Smooth muscle cell (in vitro differentiated cells): Measurements from ENCODE around the gene SNX25. TPM values are rescaled to one million over a fixed set of nuclear protein-coding genes. Genes with fewer than 3 reads are reported as not detected.

Experiments
- DNase-seq: peaks from one replicate; lab custom pipeline; 2025; ENCODE audit not compliant: unreplicated experiment; lab: John Stamatoyannopoulos, UW
- H2AFZ ChIP-seq: fragments of 200-600 bp; sonication (generic); 2 replicates; pipeline ENCODE4 v1.6.0; 2016; ENCODE audit warnings: antibody characterized with exemption, low read depth, mild to moderate bottlenecking
- H3F3A ChIP-seq: fragments of 200-600 bp; sonication (generic); 2 replicates; pipeline ENCODE4 v1.6.0; 2017; ENCODE audit warnings: antibody characterized with exemption, low read depth
- H3K27ac ChIP-seq: fragments of 200-600 bp; sonication (generic); 2 replicates; pipeline ENCODE4 v1.5.1; 2016; ENCODE audit warnings: low read depth, mild to moderate bottlenecking
- H3K27me3 ChIP-seq: fragments of 200-600 bp; sonication (generic); 2 replicates; pipeline ENCODE4 v1.6.1; 2016; ENCODE audit warnings: low read depth, mild to moderate bottlenecking
- H3K36me3 ChIP-seq: fragments of 200-600 bp; sonication (generic); 2 replicates; pipeline ENCODE4 v1.5.1; 2016; ENCODE audit warnings: low read depth
- H3K4me1 ChIP-seq: fragments of 200-600 bp; sonication (generic); 2 replicates; pipeline ENCODE4 v1.5.1; 2016; ENCODE audit warnings: low read depth
- H3K4me2 ChIP-seq: fragments of 200-600 bp; sonication (generic); 2 replicates; pipeline ENCODE4 v1.6.0; 2016; ENCODE audit warnings: mild to moderate bottlenecking
- H3K4me3 ChIP-seq: fragments of 200-600 bp; sonication (generic); 2 replicates; pipeline ENCODE4 v1.5.1; 2016; ENCODE audit warnings: mild to moderate bottlenecking
- H3K79me2 ChIP-seq: fragments of 200-600 bp; sonication (generic); 2 replicates; pipeline ENCODE4 v1.6.0; 2016; ENCODE audit warnings: low read depth, mild to moderate bottlenecking
- H3K9ac ChIP-seq: fragments of 200-600 bp; sonication (generic); 2 replicates; pipeline ENCODE4 v1.6.0; 2016; ENCODE audit warnings: low read depth
- H3K9me3 ChIP-seq: fragments of 200-600 bp; sonication (generic); replicated peaks from 2 replicates; pipeline ENCODE4 v1.5.1; 2016; ENCODE audit warnings: low read depth
- H4K20me1 ChIP-seq: fragments of 200-600 bp; sonication (generic); 2 replicates; pipeline ENCODE4 v1.6.0; 2016; ENCODE audit warnings: low read depth
- CTCF ChIP-seq: fragments of 200-600 bp; sonication (generic); IDR thresholded peaks from 2 replicates; pipeline ENCODE4 v1.5.1; 2017; ENCODE audit warnings: borderline replicate concordance, mild to moderate bottlenecking, antibody characterized with exemption; ENCODE audit not compliant: insufficient read depth, poor library complexity, severe bottlenecking
- WGBS: methylation state at CpG from one replicate; pipeline ENCODE4 v1.1.7; 2016; ENCODE audit warnings: low lambda C conversion rate; 5-methylcytosine and 5-hydroxymethylcytosine counted together
- polyA plus RNA-seq: library from polyadenylated mRNA; unstranded; fragments of >200 nt; fragmentation: Nextera tagmentation; extraction: Ambion mirVana; gene quantifications from 2 replicates; pipeline ENCODE4 v1.2.1, GENCODE V29; 2016
- total RNA-seq: library from RNA; depleted of rRNA; stranded (reverse); fragments of >200 nt; gene quantifications from 2 replicates; pipeline ENCODE4 v1.2.3, GENCODE V29; 2014

Gene SNX25
- total and polyA plus RNA-seq, 2 experiments from 2014 or later, result 12.3 to 23.6 TPM

GRCh38 chr4:185351691-185352090 lies 142.3 kb downstream of the SNX25 start:
- Histone ChIP-seq H3K9me3 (no peaks in the 10 kb centered on the region), H3K79me2 (no peaks in the 10 kb centered on the region), H4K20me1 (no peaks in the 10 kb centered on the region), H3K4me2 (no peak overlapping the region), H3K27me3 (no peaks in the 10 kb centered on the region), H3K36me3 (no peaks in the 10 kb centered on the region), H2AFZ (no peak overlapping the region), H3K4me3 (no peak overlapping the region), H3K27ac (no peak overlapping the region), H3K9ac (no peak overlapping the region), H3F3A (no peaks in the 10 kb centered on the region), H3K4me1 (no peaks in the 10 kb centered on the region)
- no peak for DNase-seq
- TF ChIP-seq CTCF, result no peak
- WGBS, result 92% methylated on average over 13 of the region's 13 CpGs

GRCh38 chr4:185352202-185352601 lies 142.8 kb downstream of the SNX25 start:
- H3K27me3 ChIP-seq, result no peaks in the 10 kb centered on the region
- H2AFZ ChIP-seq, result no peak overlapping the region
- no peaks in the 10 kb centered on the region for H3K9me3 ChIP-seq
- DNase-seq, result no peak
- H3K9ac ChIP-seq, result no peak overlapping the region
- H3K4me3 ChIP-seq, result no peak overlapping the region
- H3K4me1 ChIP-seq, result no peaks in the 10 kb centered on the region
- H3K4me2 ChIP-seq, result no peak overlapping the region
- H3K36me3 ChIP-seq, result no peaks in the 10 kb centered on the region
- no peak for TF ChIP-seq CTCF
- H3F3A ChIP-seq, result no peaks in the 10 kb centered on the region
- no peaks in the 10 kb centered on the region for H3K79me2 ChIP-seq
- H3K27ac ChIP-seq, result no peak overlapping the region
- 98% methylated on average over 7 of the region's 7 CpGs for WGBS
- H4K20me1 ChIP-seq, result no peaks in the 10 kb centered on the region

GRCh38 chr4:185352741-185353140 lies 143.3 kb downstream of the SNX25 start:
- no peaks in the 10 kb centered on the region for H4K20me1 ChIP-seq
- no peaks in the 10 kb centered on the region for H3K9me3 ChIP-seq
- H3K4me2 ChIP-seq, result no peak overlapping the region
- H3K4me3 ChIP-seq, result no peak overlapping the region
- 91% methylated on average over 2 of the region's 2 CpGs for WGBS
- H3K9ac ChIP-seq, result no peak overlapping the region
- TF ChIP-seq CTCF, result no peak
- no peaks in the 10 kb centered on the region for H3K4me1 ChIP-seq
- no peaks in the 10 kb centered on the region for H3K36me3 ChIP-seq
- no peak overlapping the region for H2AFZ ChIP-seq
- DNase-seq, result no peak
- H3F3A ChIP-seq, result no peaks in the 10 kb centered on the region
- no peaks in the 10 kb centered on the region for H3K27me3 ChIP-seq
- no peak overlapping the region for H3K27ac ChIP-seq
- no peaks in the 10 kb centered on the region for H3K79me2 ChIP-seq

- no peak overlapping the region for H3K4me3 ChIP-seq
- WGBS, result 71% methylated on average over 5 of the region's 5 CpGs
- H3K9me3 ChIP-seq, result no peaks in the 10 kb centered on the region
- no peak overlapping the region for H2AFZ ChIP-seq
- no peaks in the 10 kb centered on the region for H3F3A ChIP-seq
- H3K9ac ChIP-seq, result no peak overlapping the region
- no peaks in the 10 kb centered on the region for H3K27me3 ChIP-seq
- peaks cover 6% of the 10 kb centered on the region for H3K4me1 ChIP-seq
- DNase-seq, result no peak
- H3K27ac ChIP-seq, result no peak overlapping the region
- no peaks in the 10 kb centered on the region for H3K36me3 ChIP-seq
- no peaks in the 10 kb centered on the region for H4K20me1 ChIP-seq
- no peak for TF ChIP-seq CTCF
- no peaks in the 10 kb centered on the region for H3K79me2 ChIP-seq
- no peak overlapping the region for H3K4me2 ChIP-seq
Observed at GRCh38 chr4:185357211-185357610, 147.8 kb downstream of the SNX25 start.
